Epidermal melanocyte (primary cell): ENCODE results near the gene CHID1.
A peak's percentile ranks its signal among the peaks of the same experiment; 100 is the strongest.

ENCODE experiments used
- DNase-seq: peaks from one replicate; pipeline ENCODE4 v3.0.0; 2011; ENCODE audit warnings: low spot score; ENCODE audit not compliant: insufficient read length

The CHID1 gene

DNA sequence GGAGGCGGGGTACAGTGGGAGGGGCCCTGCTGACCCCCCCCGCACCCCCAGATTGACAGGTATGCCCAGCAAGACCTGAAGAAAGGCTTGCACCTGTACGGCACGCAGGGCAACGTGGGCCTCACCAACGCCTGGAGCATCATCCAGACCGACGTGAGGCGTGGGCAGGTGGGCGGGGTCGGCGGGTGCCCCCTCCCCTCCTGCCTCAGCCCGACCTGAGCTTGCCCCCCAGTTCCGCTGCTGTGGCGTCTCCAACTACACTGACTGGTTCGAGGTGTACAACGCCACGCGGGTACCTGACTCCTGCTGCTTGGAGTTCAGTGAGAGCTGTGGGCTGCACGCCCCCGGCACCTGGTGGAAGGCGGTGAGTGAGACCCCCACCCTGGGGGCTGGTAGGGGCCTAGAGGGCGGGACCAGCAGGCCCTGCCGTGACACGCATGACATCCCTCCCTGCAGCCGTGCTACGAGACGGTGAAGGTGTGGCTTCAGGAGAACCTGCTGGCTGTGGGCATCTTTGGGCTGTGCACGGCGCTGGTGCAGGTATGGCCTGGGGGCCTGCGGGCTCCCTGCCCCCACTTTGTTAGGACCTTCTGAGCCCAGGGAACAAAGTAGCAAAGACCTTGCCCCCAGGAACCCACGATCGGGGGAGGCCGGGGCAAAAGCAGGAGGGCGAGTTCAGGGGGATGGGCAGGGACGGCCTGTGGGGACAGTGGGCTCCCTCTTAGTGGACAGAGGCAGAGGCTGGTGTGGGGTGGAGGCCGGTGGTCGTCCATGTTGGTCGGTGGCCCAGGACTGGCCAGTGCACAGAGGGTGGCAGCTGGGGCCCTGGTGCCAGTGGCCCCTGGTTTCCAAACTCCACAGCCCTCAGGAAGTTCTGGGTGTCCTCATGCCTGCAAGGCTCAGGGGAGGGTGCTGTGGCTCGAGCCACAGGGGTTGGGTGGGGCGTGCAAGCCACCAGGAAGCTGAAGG is 44.9 kb downstream of the CHID1 start:
- DNase-seq: no peak

DNA sequence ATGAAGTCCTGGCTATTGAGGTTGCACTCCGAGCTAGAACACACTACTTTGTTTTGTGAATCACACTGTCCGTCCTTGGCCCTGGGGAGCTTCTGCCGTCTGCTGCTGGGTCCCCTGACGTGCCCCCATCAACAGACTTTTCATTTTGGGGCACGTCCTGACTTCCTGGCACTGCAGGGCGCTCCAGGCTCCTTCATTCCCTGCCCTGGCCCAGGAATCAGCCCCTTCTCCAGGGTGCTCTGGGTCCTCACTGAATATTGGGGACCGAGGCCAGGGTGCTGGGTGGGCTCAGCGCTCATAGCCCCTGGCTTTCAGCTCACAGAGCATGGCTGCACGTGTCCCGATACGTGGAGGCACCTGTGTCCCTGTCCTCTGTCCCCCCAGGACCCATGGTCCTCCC is 45.7 kb downstream of the CHID1 start:
- DNase-seq: no peak

DNA sequence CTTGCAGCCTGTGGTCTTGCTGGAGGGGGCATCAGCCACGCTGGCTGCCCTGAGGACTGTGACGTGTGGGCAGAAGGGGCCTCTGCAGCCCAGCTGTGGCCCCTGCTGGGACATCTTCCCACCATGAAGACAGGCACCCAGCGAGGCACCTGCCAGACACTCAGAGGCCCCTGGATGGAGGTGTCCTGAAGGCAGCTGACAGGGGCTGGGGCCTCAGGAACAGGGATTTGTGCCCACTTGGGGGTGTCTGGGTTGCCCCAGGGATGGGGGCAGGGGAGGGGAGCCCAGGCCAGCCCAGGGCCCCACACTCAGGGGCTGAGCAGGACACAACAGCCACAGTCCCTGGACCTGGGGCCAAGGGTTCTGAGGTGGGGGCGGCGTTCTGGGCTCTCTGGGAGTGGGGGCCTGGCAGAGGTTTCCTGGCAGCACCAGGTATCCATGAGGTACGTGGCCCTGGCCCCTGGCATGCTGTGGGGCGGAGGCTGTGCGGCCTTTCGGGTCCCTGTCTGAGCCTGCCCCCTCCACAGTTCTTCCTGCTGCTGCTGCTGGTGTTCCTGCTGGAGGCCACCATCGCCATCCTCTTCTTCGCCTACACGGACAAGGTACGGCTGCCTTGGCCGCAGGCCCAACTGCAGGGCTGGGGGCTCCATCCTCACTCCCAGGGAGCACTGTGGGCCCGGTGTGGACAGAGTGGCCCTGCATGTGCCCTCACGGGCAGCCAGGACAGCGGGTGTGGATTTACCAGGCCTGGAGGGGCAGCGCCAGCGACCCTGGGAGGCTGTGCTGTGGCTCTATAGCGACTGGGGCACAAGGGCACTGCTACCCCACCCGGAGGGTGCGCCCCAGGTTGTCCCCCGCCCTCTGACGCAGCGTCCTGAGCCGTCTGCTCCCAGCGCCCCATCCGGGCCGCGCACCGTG is 46.4 kb downstream of the CHID1 start:
- DNase-seq: no peak

DNA sequence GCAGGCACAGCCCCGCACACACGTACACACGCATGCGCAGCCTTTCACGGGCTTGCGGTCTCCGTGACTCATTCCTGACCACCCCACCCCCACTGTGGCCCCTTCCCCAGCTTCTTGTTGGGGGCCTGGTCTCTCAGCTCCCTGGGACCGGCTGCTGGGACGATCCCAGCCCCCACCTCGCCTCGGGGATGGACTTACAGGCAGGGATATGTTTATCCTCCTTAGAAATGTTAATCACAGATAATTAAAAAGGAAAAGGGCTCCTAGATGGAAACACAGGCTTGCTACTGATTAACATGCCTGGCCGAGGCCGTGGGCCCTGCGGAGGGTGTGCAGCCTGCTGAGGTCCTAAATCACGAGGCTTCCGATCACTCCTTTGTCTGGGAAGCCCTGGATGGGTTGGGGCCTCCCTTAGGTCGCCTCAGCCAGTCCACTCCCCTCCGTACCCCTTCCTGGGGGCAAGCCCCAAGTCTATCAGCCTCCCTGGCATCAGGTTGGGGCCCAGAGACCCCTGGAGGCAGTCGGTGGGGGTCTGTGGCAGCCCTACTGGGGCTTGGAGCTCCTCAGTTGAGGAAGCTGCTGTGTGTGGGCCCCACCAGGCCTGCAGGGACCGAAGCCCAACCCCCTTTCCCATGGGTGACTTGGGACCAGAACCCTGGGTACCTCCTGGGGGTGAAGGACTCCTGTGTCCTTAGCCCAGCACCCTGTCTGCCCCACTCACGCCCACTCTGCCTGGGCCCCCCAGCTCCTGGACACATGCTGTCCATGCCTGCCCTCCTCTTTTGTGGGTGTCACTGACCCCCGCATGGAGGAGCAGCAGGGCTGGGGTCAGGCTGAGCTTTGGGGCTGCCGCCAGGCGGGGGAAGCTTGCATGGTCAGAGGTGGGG is 47.3 kb downstream of the CHID1 start:
- no peak for DNase-seq

DNA sequence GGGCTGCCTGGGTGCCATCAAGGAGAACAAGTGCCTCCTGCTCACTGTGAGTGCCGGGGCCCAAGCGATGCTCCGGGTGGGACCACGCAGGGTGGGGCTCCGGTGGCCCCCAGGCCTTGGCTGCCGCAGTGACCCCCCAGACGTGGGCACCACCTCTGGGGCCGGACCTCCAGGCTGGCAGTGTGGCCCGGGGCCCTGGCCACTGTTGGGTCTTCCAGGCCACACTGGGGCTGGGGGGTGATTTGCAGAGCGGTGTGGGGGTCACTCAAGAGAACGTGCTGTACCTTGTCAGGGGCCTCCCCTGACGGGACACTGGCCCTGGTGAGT is 48.0 kb downstream of the CHID1 start:
- no peak for DNase-seq

DNA sequence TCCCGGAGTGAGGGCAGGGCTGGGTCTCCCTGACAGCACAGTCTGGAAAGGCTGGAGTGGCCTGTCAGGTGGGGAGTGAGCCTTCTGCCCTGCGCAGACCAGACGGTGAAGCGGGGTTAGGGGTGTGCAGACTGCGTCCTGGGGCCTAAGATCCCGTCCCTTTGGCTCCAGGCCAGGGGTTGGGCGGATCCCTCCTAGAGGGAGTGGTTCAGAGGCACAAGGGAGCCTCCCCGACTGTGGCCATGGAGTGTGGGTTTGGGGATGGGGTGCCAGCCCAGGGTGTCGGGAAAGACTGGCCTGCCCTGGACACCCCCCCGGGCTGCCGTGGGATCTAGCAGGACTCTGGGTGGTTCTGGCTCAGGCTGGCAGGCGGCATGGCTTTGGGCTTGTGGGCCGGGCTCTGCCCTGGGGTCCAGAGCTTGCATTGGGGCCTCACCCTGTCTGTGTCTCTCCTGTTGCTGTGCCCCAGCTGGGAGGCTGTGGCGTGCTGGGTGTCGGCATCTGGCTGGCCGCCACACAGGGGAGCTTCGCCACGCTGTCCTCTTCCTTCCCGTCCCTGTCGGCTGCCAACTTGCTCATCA is 48.4 kb downstream of the CHID1 start:
- DNase-seq: no peak

DNA sequence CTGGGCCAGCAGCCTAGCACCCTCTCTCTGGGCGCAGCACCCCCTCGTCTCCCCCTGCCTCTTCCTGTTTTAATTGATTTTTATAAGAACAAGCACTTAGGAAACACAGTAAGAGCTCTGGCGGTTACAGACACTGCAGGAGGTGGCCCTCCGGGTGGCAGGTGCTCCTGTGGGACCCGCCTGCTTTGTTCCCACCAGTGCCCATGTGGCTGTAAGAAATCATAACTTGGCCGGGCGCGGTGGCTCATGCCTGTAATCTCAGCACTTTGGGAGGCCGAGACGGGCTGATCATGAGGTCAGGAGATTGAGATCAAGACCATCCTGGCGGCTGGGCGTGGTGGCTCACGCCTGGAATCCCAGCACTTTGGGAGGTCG is 49.5 kb downstream of the CHID1 start:
- DNase-seq: no peak

DNA sequence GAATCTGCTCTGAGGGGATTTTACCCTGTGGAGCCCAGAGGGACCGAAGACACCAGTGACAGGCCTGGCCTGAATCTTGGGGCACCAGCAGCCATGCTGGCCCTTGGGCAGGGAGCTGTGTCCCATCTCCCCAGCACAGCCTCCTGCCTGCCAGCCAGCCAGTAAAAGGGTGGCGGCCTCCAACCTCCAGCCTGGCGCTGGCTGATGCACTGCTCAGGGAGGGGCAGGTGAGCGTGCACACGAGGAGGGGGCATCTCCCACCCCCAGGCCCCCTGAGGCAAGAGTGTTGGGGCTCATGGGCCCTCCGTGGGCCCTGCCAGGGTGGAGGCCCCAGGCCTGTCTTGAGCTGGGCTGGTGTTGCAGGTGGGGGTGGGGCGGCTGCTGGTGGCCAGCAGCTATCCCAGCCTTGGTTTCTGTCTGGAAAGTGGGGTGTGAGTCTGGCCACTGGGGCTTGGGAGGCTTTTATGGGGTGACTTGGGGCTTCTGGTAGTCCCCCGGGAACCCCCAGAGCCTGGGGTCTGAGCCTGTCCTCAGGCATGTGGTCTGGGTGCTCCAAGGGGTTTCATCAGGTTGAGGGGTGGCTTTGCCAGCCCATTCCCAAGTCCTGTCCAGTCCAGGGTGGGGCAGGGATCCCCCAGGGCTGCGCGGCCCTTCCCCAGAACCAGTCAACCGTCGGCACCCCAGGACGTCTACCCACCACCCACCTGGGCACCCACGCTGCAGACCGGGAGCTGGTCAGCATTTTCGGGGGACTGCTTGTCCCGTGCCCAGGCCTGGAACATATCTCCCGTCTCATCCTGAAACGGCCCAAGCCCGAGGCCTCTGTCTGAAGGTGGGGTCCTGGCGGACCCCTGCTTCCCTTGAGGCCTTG is 50.1 kb downstream of the CHID1 start:
- no peak for DNase-seq

DNA sequence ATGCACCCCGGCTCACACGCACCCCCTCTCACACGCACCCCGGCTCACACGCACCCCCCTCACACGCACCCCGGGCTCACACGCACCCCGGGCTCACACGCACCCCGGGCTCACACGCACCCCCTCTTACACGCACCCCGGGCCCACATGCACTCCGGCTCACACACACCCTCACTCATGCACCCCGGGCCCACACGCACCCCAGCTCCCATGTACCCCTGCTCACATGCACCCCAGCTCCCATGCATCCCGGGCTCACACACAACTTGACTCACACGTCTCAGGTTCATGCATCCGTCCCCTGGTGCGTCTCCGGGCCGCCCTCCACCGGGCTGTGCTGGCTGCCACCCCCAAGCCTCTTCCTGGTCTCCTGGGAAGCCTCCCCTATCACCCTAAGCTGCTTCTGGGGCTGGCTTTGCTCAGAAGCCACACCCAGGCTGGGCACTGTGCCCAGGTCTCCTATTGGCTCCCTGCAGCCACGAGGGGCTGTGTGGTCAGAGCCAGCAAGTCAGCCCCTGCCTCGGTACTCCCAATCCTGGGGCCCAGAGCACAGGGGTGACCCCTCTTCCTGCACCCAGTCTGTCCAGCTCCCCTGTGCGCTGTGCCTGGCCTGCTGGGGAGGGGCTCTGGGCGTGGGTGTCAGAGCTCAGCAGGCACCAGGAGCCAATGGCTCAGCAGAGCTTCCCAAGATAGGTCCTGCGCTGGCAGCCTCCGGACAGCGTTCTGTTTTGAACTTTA is 51.0 kb downstream of the CHID1 start:
- peak; percentile 83 for DNase-seq

DNA sequence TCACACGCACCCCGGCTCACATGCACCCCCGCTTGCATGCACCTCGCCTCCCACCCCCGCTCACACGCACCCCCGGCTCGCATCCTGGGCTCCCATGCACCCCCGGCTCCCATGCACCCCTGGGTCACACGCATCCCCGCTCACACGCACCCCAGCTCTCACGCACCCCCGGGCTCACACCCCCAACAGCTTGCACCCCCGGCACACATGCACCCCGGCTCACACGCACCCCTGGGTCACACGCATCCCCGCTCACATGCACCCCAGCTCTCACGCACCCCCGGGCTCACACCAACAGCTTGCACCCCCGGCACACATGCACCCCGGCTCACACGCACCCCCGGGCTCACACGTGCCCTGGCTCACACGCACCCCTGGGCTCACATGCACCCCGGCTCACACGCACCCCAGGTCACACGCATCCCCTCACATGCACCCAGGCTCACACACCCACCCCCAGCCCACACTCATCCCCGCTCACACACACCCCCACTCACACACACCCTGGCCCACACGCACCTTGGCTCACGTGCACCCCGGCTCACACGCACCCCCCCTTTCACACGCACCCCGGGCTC is 51.8 kb downstream of the CHID1 start:
- no peak for DNase-seq

DNA sequence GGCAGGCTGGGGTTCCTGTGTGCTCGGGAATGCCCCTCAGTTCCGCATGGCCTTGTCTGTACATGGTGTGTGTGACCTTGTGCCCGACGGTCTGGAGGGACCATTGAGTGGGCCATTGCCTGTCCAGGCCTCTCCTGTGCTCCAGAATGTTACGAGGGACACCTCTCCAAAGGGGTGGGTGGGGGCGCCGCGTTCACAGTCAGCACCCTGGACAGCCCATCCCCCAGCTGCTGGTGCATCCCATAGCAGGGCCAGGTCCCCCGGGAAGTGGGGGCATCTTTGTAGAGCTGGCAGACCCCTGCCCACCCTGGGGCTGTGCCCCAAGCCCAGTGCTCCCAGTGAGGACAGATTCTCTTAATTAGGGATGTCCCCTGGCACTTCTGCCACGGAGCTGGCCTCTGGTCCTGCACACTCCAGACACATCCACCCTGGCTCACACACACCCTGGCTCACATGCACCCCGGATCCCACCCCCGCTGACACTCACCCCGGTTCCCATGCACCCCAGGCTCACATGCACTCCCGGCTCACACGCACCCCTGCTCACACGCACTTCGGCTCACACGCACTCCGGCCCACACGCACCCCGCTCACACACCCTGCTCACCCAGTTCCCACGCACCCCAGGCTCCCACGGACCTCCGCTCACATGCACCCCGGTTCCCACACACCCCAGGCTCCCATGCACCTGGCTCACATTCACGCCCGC is 52.4 kb downstream of the CHID1 start:
- no peak for DNase-seq

DNA sequence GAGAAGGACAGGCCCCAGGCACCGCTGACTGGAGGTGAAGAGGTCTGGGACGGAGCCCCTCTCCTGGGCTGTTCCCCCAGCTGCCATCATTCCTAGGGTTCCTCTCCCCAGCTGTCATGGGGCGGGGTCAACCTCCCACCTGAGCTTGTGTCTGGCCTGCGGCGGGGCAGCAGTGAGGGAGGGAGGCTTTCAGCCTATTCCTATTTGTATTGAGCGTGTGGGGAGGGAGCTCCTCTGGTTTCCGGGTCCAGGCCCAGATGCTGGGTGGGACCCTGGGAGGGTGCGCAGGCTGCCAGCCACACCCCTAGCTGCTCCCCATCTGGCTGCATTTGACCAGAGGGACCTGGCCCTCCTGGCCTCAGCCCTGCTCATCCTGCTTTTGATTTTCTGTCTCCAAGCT is 54.2 kb downstream of the CHID1 start:
- no peak for DNase-seq

DNA sequence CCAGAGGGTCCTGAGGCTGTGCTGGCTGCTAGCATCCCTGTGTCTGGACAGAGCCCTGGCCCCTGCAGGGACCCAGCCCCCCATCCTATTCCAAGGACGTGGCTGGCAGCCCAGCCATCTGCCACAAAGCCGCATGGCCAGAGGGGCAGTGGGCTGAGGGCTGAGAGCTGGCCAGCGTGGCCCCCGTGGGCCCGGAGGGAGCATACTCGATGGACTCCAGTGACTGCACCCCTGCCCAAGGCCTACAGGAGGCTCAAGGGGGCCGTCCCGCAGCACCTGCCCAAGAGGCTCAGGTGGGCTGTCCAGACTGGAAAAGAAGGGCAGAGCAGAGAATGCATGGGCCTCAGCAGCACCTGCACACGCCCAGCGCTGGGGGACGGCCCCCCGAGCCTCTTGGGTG is 54.8 kb downstream of the CHID1 start:
- DNase-seq: no peak

DNA sequence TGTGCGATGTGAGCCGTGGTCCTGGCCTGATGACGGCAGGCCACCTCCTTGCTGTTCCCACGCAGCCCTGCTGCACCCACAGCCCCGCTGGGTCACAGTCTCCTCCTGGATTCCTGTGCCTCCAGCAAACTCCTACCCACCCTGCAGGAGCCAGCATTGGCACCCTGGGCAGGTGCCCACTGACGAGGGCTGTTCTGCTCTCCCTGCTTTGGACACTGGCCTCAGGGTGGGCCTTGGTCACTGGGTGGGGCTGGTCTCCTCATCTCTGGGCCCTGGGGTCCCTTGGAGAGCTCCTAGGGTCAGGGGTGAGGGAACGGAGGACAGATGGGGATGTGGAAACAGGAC is 55.3 kb downstream of the CHID1 start:
- no peak for DNase-seq

DNA sequence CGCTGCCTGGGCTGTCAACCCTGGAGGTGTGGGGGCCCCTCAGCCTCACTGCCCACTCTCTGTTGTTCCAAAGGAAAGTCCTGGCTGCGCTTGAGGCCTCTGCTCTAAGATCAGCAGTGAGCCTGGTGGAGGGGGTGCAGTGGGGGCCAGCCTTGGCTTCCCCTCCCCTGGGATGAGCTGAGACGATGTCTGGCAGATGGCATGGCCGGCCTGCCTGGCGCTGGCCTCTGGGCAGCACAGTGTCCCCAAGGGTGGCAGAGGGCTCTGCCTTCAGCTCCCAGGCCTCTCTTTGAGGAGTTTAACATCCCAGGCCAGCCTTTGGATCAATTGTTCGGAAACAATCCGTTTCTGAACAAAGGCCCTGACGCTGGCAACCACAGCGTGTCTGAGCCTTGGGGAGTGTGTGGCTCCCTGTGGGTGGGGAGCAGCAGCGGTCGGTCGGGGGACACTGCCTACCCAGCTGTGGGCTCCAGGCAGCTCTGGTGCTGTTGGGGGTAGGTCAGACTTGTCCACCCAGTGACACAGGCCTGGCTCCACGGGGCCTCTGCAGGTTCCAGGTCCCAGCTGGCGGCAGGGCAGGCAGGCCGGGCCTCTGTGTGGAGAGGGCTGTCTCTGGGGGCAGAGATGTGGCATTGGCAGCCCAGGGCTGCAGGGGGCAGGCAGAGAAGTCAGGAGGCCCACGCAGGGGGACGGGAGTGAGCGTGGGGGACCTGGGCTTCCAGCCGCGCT is 55.8 kb downstream of the CHID1 start:
- DNase-seq: no peak

DNA sequence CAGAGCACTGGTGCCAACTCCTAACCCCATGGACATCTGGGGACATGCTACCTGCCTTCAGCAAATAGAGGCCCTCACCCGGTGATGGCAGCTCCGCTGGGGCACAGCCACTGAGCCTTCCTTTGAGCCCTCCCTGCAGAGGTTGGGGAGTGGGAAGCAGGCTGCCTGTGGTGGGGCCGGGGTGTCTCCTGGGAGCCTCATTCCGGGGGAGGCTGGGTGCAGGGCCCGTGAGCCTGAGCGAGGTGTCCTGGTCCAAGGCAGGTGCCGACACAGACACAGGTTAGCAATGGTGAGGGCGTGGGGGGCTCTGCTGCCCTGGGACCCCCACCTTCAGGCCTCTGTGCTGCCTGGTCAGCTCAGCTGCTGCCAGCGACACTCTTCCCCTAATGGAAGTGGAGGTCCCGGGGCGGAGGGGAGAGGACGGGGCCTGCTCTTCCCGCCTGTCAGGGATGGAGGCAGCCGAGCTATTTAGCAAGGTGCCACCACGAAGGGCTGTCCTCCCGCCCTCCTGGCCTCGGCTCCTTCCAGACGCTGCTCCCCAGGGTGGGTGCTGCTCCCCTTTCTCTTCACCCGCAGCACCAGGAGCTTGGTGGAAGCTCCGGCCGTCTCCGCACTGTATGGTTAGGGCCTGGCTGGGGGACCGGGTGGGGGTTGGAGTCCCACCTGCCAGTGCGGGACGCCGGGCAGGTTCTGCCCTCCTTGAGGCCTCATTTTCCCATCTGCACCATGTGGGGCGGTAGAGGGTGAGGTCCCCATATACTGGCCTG is 56.7 kb downstream of the CHID1 start:
- DNase-seq: no peak

DNA sequence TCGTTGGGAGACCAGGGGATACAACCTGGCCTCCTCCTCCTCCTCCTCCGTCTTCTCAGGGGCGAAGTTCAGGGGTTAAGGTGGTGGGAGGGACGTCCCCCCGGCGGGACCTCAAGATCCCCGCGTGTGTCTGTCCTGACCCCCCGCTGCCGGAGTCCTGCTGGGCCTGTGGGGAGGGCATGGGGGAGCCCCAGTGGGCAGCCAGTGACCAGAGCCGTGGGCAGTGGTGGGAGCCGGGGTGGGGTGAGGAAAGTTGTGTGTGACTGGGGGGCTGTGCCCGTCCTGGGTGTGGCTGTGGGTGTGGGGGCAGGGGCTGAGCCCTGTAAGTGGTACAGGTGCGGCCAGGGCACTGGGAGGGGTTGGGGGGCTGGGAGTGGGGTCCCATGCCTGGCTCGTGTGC is 57.8 kb downstream of the CHID1 start:
- no peak for DNase-seq
